ENCODE results near the gene LEKR1.

DNA sequence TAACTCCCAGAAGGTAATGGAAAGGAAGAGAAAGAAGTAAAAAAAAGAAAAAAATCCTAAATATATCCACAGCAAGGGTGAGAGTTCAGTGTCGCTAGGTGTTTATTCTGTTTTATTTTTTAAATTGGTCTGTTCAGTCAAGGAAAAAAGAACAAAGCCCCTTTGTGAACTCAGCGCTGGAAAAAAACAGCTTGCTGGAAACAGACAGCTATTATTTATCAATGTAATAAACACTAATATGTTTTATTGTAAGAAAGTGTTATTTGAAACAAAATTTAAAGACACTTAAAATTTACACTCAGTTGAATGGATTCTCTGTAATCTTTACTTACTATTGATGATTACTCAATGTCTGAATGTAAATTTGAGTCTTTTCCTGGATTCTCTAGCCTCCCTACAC lies 32.3 kb upstream of the LEKR1 start:
- TF ChIP-seq SIN3A (IDR thresholded peaks at IDR 0.05; ENCODE audit: borderline replicate concordance, insufficient read depth, low read length) (no peak), TAF1 (IDR thresholded peaks at IDR 0.05; ENCODE audit: borderline replicate concordance, insufficient read depth, low read length) (no peak)

All from PFSK-1 (cell line).